Gastroesophageal sphincter (tissue), 4 donors: ENCODE measurements around the gene SCFD2. TPM values are rescaled to one million over a fixed set of nuclear protein-coding genes. Genes with fewer than 3 reads are reported as not detected.

Experiments used
- ATAC-seq: fragments of 150-250 bp; one replicate; pipeline ENCODE4 v1.9.1; 2016; ENCODE audit warnings: mild to moderate bottlenecking, moderate library complexity
- H3K27ac ChIP-seq, 4 donors: fragments of 200-600 bp; sonication (generic) in 3 of 4; 1 replicate in 3 of 4; 2 replicates in 1 of 4; pipeline ENCODE4 v1.5.1; 2016 to 2019
- H3K27me3 ChIP-seq: fragments of 200-600 bp; sonication (generic); one replicate; pipeline ENCODE4 v1.5.1; 2019
- H3K36me3 ChIP-seq, 2 donors: fragments of 200-600 bp; sonication (generic); one replicate each; pipeline ENCODE4 v1.5.1; 2019; ENCODE audit warnings: control low read depth in 1 of 2
- H3K4me1 ChIP-seq, 3 donors: fragments of 200-600 bp; sonication (generic); 1 replicate in 2 of 3; 2 replicates in 1 of 3; pipeline ENCODE4 v1.5.1; 2016 to 2019; ENCODE audit warnings: control low read depth in 2 of 3
- H3K4me3 ChIP-seq, 2 donors: fragments of 200-600 bp; sonication (generic); one replicate each; pipeline ENCODE4 v1.5.1; 2019; ENCODE audit warnings: mild to moderate bottlenecking in 1 of 2, moderate library complexity in 1 of 2
- H3K9me3 ChIP-seq, 3 donors: fragments of 200-600 bp; sonication (generic); one replicate each; pipeline ENCODE4 v1.5.1; 2017 to 2019; ENCODE audit warnings: control low read depth in 2 of 3
- EP300 ChIP-seq: sonication (generic); formaldehyde crosslinking; IDR thresholded peaks from one replicate; pipeline ENCODE4 v1.6.1; 2017; ENCODE audit warnings: antibody characterized with exemption, mild to moderate bottlenecking
- POLR2A ChIP-seq, 2 donors: fragments of 450-650 bp; IDR thresholded peaks; one replicate each; pipeline ENCODE4 v1.6.1; 2017; ENCODE audit warnings: antibody characterized with exemption in 2 of 2, mild to moderate bottlenecking in 2 of 2, moderate library complexity in 1 of 2
- POLR2AphosphoS5 ChIP-seq: sonication (generic); formaldehyde crosslinking; IDR thresholded peaks from one replicate; pipeline ENCODE4 v1.6.1; 2017; ENCODE audit warnings: antibody characterized with exemption
- WGBS, 2 donors: methylation state at CpG; one replicate each; pipeline ENCODE4 v1.1.5; 2018; ENCODE audit warnings: low coverage in 1 of 2; 5-methylcytosine and 5-hydroxymethylcytosine counted together
- total RNA-seq, 4 donors: library from RNA; depleted of rRNA; stranded (reverse); fragments of >200 nt; gene quantifications; one replicate each; pipeline ENCODE4 v1.1.0, GENCODE V29; 2016
- TF ChIP-seq, protein P1 (sequence below), 4 experiments: fragments of 200-600 bp in 2 of 4; fragments of 450-650 bp in 2 of 4; sonication (generic) in 1 of 4; IDR thresholded peaks; one replicate each; pipeline ENCODE4 v1.5.1; 2017 to 2019; ENCODE audit warnings: antibody characterized with exemption in 4 of 4, mild to moderate bottlenecking in 2 of 4, moderate library complexity in 2 of 4

SCFD2 gene
- total RNA-seq, 4 donors from 2014 or later, result 8.9 to 17.6 (median 14.6) TPM

DNA sequence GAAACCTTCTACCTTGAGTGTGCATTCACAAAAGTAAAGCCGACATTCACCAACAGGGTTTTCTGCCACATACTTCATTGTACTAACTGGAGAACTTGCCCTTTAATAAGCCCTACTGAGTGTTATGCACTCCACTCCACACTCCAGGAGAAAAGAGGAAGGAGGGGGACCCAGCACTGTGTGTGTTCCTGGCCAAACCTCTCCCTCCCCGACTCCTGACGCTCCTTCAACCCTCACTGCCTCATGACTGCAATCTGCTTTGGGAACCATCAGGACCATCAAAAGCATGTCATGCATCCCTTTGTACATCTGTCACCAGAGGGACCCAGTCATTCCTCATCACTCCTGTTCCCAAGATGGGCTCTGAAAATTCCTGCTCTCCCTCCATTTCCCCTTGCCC, 360.1 kb downstream of the SCFD2 start:
- TF ChIP-seq POLR2A (IDR thresholded peaks at IDR 0.05), result no peak
- TF ChIP-seq EP300, result no peak
- TF ChIP-seq, protein P1, sequence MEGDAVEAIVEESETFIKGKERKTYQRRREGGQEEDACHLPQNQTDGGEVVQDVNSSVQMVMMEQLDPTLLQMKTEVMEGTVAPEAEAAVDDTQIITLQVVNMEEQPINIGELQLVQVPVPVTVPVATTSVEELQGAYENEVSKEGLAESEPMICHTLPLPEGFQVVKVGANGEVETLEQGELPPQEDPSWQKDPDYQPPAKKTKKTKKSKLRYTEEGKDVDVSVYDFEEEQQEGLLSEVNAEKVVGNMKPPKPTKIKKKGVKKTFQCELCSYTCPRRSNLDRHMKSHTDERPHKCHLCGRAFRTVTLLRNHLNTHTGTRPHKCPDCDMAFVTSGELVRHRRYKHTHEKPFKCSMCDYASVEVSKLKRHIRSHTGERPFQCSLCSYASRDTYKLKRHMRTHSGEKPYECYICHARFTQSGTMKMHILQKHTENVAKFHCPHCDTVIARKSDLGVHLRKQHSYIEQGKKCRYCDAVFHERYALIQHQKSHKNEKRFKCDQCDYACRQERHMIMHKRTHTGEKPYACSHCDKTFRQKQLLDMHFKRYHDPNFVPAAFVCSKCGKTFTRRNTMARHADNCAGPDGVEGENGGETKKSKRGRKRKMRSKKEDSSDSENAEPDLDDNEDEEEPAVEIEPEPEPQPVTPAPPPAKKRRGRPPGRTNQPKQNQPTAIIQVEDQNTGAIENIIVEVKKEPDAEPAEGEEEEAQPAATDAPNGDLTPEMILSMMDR (IDR thresholded peaks at IDR 0.05), result no peak
- TF ChIP-seq POLR2AphosphoS5, result no peak
- H3K27ac ChIP-seq, result no peak overlapping the region
- peaks cover 0 to 19% (median 3%) of the 10 kb centered on the region in 3 donors for H3K4me1 ChIP-seq
- no peak overlapping the region for H3K4me3 ChIP-seq
- 67 to 68% methylated on average over 1 to 3 of the region's 3 CpGs for WGBS, 2 donors
- no peaks in the 10 kb centered on the region for H3K36me3 ChIP-seq
- ATAC-seq, result no peak
- no peaks in the 10 kb centered on the region for H3K9me3 ChIP-seq
- no peaks in the 10 kb centered on the region for H3K27me3 ChIP-seq

- H3K9me3 ChIP-seq, result no peaks in the 10 kb centered on the region
- peaks cover 0 to 12% (median 0%) of the 10 kb centered on the region in 3 donors for H3K4me1 ChIP-seq
- no peak overlapping the region for H3K4me3 ChIP-seq
- no peak for ATAC-seq
- 100% methylated on average over 1 of the region's 2 CpGs for WGBS, 2 donors
- H3K27me3 ChIP-seq, result no peaks in the 10 kb centered on the region
- no peaks in the 10 kb centered on the region for H3K36me3 ChIP-seq
- H3K27ac ChIP-seq, result no peak overlapping the region
- TF ChIP-seq POLR2A (IDR thresholded peaks at IDR 0.05) (no peak), EP300 (no peak)
Observed at GRCh38 chr4:53005149-53005546, 360.7 kb downstream of the SCFD2 start.

GRCh38 chr4:53004497-53005148, 361.2 kb downstream of the SCFD2 start:
- H3K4me3 ChIP-seq, result no peak overlapping the region
- no peak overlapping the region for H3K27ac ChIP-seq
- no peak for TF ChIP-seq EP300
- TF ChIP-seq POLR2AphosphoS5, result no peak
- TF ChIP-seq POLR2A (IDR thresholded peaks at IDR 0.05), result no peak
- TF ChIP-seq, protein P1 (IDR thresholded peaks at IDR 0.05), result no peak
- H3K4me1 ChIP-seq, result peaks cover 0 to 8% (median 0%) of the 10 kb centered on the region in 3 donors
- H3K9me3 ChIP-seq, result no peaks in the 10 kb centered on the region
- H3K36me3 ChIP-seq, result no peaks in the 10 kb centered on the region
- H3K27me3 ChIP-seq, result no peaks in the 10 kb centered on the region
- 85 to 100% methylated on average over 4 of the region's 10 CpGs for WGBS, 2 donors
- ATAC-seq, result no peak

- TF ChIP-seq, protein P1 (IDR thresholded peaks at IDR 0.05), result no peak
- TF ChIP-seq POLR2AphosphoS5 (no peak), POLR2A (IDR thresholded peaks at IDR 0.05) (no peak), EP300 (no peak)
- Histone ChIP-seq H3K36me3 (no peaks in the 10 kb centered on the region), H3K27me3 (no peaks in the 10 kb centered on the region), H3K9me3 (no peaks in the 10 kb centered on the region), H3K4me3 (no peak overlapping the region), H3K27ac (no peak overlapping the region), H3K4me1 (peaks cover 0 to 6% (median 0%) of the 10 kb centered on the region in 3 donors)
- ATAC-seq, result no peak
- WGBS, 2 donors, result 76 to 100% methylated on average over 1 to 3 of the region's 3 CpGs
Observed at GRCh38 chr4:53003959-53004358, 361.9 kb downstream of the SCFD2 start.

DNA sequence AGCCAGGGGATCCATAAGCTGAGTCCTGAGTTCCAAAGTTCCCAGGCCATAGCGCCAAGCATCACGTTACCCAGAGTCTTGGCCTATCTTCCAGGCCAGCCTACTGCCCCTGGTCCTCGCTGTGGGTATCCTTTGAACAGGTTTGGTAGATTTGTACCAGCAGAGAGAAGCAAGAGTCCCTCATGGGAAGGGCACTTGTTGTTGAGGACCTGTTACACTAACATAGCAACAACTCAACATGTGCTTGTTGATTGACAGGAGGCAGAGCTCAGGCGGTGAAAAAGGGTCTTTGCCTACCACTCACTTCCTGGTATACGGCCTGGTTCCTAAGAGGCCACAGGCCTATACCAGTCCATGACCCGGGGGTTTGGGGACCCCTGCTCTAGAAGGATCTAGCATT, 365.3 kb downstream of the SCFD2 start:
- 78 to 100% methylated on average over 2 to 3 of the region's 6 CpGs for WGBS, 2 donors
- Histone ChIP-seq H3K27me3 (no peaks in the 10 kb centered on the region), H3K9me3 (no peaks in the 10 kb centered on the region), H3K36me3 (no peaks in the 10 kb centered on the region), H3K4me3 (no peak overlapping the region), H3K27ac (no peak overlapping the region), H3K4me1 (peaks cover 7 to 25% (median 13%) of the 10 kb centered on the region in 3 donors)
- no peak for ATAC-seq
- TF ChIP-seq POLR2AphosphoS5, result no peak
- TF ChIP-seq, protein P1 (IDR thresholded peaks at IDR 0.05), result no peak
